Fibroblast of lung (primary cell): Measurements from ENCODE around the gene GGT6. TPM values are rescaled to one million over a fixed set of nuclear protein-coding genes. Genes with fewer than 3 reads are reported as not detected.

Experiments used
- DNase-seq, 2 donors: peaks; one replicate each; pipeline versions ENCODE4 v3.0.0 to v3.0.0-alpha.2; 2010; ENCODE audit warnings: low read depth in 2 of 2
- H2AFZ ChIP-seq: 2 replicates; pipeline ENCODE4 v1.5.1; 2012; ENCODE audit warnings: low read length, control low read depth, inconsistent platforms
- H3K27ac ChIP-seq: 2 replicates; pipeline ENCODE4 v1.5.1; 2011; ENCODE audit warnings: low read length, control low read depth; ENCODE audit not compliant: insufficient read depth
- H3K27me3 ChIP-seq: 2 replicates; pipeline ENCODE4 v1.5.1; 2011; ENCODE audit warnings: mild to moderate bottlenecking, low read length; ENCODE audit not compliant: control insufficient read depth, insufficient read depth
- H3K36me3 ChIP-seq: 2 replicates; pipeline ENCODE4 v1.5.1; 2011; ENCODE audit warnings: low read length; ENCODE audit not compliant: control insufficient read depth, insufficient read depth
- H3K4me1 ChIP-seq: 2 replicates; pipeline ENCODE4 v1.5.1; 2011; ENCODE audit warnings: low read length; ENCODE audit not compliant: control insufficient read depth, insufficient read depth; ENCODE audit errors: extremely low read depth
- H3K4me2 ChIP-seq: 2 replicates; pipeline ENCODE4 v1.5.1; 2011; ENCODE audit warnings: low read length, control low read depth; ENCODE audit not compliant: insufficient read depth; ENCODE audit errors: extremely low read depth
- H3K4me3 ChIP-seq, 4 experiments: fragments of 200-600 bp in 1 of 4; sonication (generic) in 1 of 4; replicated peaks in 1 of 4; 2 replicates each; pipeline ENCODE4 v1.5.1; 2011 to 2016; ENCODE audit warnings: low read length in 4 of 4, low read depth in 3 of 4, mild to moderate bottlenecking in 3 of 4, control low read depth in 2 of 4, inconsistent platforms in 1 of 4, mixed read lengths in 1 of 4; ENCODE audit not compliant: insufficient read depth in 1 of 4; ENCODE audit errors: control extremely low read depth in 1 of 4
- H3K79me2 ChIP-seq: 2 replicates; pipeline ENCODE4 v1.5.1; 2012; ENCODE audit warnings: mild to moderate bottlenecking, low read length, inconsistent platforms; ENCODE audit not compliant: control insufficient read depth, insufficient read depth
- H3K9ac ChIP-seq: 2 replicates; pipeline ENCODE4 v1.5.1; 2011; ENCODE audit warnings: mild to moderate bottlenecking, low read length, control low read depth; ENCODE audit not compliant: insufficient read depth
- H3K9me3 ChIP-seq: 2 replicates; pipeline ENCODE4 v1.5.1; 2012; ENCODE audit warnings: low read depth, low read length; ENCODE audit not compliant: control insufficient read depth, insufficient read depth
- H4K20me1 ChIP-seq: 2 replicates; pipeline ENCODE4 v1.5.1; 2011; ENCODE audit warnings: low read length; ENCODE audit not compliant: control insufficient read depth, insufficient read depth; ENCODE audit errors: extremely low read depth
- EZH2 ChIP-seq: IDR thresholded peaks from 2 replicates; pipeline ENCODE4 v1.5.1; 2012; ENCODE audit warnings: low read length, control low read depth, mild to moderate bottlenecking; ENCODE audit errors: missing control alignments
- polyA plus RNA-seq, 2 donors: library from polyadenylated mRNA; depleted of rRNA in 1 of 2; stranded (reverse) in 1 of 2; unstranded in 1 of 2; fragments of >200 nt; gene quantifications; 2 replicates each; pipeline ENCODE4 v1.2.1, GENCODE V29; 2011 to 2012; ENCODE audit warnings: missing spikeins in 1 of 2
- total RNA-seq: library from RNA; depleted of rRNA; stranded (reverse); fragments of >200 nt; gene quantifications from 2 replicates; pipeline ENCODE4 v1.2.1, GENCODE V29; 2014
- TF ChIP-seq, protein P1 (sequence below), 2 donors: IDR thresholded peaks in 1 of 2; conservative IDR thresholded peaks in 1 of 2; 1 replicate in 1 of 2; 2 replicates in 1 of 2; pipeline ENCODE4 v1.5.1; 2011 to 2012; ENCODE audit warnings: low read length in 2 of 2, control low read depth in 1 of 2, inconsistent platforms in 1 of 2, low read depth in 1 of 2, mild to moderate bottlenecking in 1 of 2

GGT6 gene
- total and polyA plus RNA-seq, 2 donors (not counting 1 experiment from before 2014, with no cell fraction given) = not detected

DNA sequence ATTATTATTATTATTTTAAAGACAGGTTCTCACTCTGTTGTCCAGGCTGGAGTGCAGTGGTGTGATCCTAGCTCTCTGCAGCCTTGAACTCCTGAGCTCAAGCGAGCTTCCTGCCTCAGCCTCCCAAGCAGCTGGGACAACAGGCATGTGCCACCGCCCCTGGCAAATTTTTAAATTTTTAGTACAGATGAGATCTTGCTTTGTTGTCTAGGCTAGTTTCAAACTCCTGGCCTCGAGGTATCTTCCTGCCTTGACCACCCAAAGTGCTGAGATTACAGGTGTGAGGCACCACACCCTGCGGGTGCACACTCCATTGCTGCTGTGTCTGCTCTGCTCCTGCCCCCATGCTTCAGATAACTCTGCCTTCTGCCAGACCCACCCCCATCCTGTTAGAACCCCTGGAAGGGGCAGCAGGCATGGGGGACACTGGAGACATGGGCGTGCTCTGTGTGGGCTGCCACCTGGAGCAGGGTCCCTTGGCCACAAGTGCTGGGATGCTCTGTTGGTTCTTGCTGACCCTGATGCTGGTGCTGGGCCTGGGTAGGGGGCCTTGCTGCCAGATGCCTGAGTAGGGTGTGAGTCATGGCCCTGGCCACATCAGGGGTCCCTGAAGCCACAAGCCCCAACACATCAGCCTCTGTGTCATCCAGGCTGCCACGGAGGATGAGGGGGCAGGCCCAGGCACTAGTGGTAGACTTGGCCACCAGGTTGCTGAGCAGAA lies 2.6 kb downstream of the GGT6 start:
- Histone ChIP-seq H3K9ac (no peak overlapping the region), H2AFZ (no peak overlapping the region), H4K20me1 (no peaks in the 10 kb centered on the region), H3K4me1 (peaks cover 5% of the 10 kb centered on the region), H3K4me2 (no peak overlapping the region), H3K27me3 (no peaks in the 10 kb centered on the region), H3K9me3 (no peaks in the 10 kb centered on the region), H3K27ac (no peak overlapping the region), H3K36me3 (peaks cover 4% of the 10 kb centered on the region), H3K79me2 (peaks cover 19% of the 10 kb centered on the region), H3K4me3 (no peak overlapping the region)
- TF ChIP-seq, protein P1, sequence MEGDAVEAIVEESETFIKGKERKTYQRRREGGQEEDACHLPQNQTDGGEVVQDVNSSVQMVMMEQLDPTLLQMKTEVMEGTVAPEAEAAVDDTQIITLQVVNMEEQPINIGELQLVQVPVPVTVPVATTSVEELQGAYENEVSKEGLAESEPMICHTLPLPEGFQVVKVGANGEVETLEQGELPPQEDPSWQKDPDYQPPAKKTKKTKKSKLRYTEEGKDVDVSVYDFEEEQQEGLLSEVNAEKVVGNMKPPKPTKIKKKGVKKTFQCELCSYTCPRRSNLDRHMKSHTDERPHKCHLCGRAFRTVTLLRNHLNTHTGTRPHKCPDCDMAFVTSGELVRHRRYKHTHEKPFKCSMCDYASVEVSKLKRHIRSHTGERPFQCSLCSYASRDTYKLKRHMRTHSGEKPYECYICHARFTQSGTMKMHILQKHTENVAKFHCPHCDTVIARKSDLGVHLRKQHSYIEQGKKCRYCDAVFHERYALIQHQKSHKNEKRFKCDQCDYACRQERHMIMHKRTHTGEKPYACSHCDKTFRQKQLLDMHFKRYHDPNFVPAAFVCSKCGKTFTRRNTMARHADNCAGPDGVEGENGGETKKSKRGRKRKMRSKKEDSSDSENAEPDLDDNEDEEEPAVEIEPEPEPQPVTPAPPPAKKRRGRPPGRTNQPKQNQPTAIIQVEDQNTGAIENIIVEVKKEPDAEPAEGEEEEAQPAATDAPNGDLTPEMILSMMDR (conservative IDR thresholded peaks at IDR 0.05 in 1 of 2, IDR thresholded peaks at IDR 0.05 in 1 of 2; ENCODE audit: low read depth in 1 of 2, low read length in 2 of 2) = no peak
- TF ChIP-seq EZH2 = no peak
- DNase-seq = no peak

DNA sequence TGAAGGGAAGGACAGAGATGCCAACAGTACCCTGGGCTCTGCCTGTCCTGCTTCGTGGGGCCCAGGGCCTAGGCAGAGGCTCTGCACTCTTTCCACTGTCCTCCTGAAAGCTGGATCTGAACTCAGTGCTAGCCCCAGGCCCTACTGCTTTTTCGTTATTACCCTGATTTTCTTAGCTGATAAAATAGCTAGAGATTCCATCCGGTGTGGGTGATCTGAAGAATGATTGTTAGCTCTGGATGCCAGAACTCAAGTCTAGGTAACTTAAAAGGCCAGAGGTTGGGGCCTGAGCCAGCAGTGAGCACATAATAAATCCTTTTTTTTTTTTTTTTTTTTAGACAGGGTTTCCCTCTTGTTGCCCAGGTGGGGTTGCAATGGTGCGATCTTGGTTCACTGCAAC lies 3.4 kb downstream of the GGT6 start:
- peaks cover 9% of the 10 kb centered on the region for H3K36me3 ChIP-seq
- no peak overlapping the region for H3K4me3 ChIP-seq
- no peaks in the 10 kb centered on the region for H3K9me3 ChIP-seq
- no peak overlapping the region for H2AFZ ChIP-seq
- no peaks in the 10 kb centered on the region for H3K27me3 ChIP-seq
- no peaks in the 10 kb centered on the region for H4K20me1 ChIP-seq
- H3K9ac ChIP-seq = no peak overlapping the region
- DNase-seq = no peak
- no peak for TF ChIP-seq EZH2
- TF ChIP-seq, protein P1 (conservative IDR thresholded peaks at IDR 0.05 in 1 of 2, IDR thresholded peaks at IDR 0.05 in 1 of 2; ENCODE audit: low read depth in 1 of 2, low read length in 2 of 2) = no peak
- H3K79me2 ChIP-seq = peaks cover 19% of the 10 kb centered on the region
- H3K27ac ChIP-seq = no peak overlapping the region
- peaks cover 5% of the 10 kb centered on the region for H3K4me1 ChIP-seq
- H3K4me2 ChIP-seq = no peak overlapping the region

DNA sequence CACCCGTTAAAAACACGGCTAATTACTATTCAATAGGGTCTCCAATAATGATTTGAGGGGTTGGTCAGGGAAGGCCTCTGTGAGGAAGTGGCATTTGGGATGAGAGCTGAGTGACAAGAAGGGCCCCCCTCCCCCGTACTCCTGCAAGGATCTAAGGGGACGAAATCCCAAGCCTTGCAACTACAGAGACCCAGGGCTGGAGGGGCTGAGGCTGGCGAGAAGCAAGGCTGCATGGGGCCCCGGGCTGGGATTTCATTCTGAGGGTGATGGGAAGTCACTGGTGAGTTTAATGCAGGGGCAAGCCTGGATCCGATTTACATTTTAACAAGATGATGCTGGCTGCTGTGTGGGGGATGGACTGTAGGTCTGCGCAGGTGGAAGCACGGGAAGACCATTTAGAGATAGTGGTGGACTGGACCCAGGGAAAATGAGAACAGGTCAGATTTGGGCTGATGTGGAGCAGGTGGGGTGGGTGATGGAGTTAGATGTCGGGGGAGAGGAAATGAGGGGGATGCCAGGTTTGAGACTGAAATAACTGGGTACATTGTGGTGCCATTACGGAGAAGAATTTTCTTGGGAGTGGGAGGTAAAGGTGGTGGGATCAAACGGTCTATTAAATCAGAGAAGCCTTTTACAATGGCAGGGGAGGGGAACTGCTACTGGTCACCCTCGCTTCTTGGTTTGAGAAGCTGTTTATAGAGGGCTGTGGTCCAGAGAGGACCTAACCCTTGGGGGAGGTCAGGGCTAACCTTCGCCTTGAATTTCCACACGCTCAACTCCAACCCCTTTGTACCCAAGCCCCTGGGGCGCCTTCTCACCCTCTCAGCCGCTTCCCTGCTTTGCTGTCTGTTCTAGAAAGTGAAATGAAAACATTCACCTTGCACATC lies 4.3 kb downstream of the GGT6 start:
- no peak overlapping the region for H3K27ac ChIP-seq
- H3K9me3 ChIP-seq = no peaks in the 10 kb centered on the region
- peak overlapping the region; percentile 78 for H3K9ac ChIP-seq

More for the DNA sequence above, 4.3 kb downstream of the GGT6 start:
- peak overlapping the region; percentile 88 to 97 (median 94) for H3K4me3 ChIP-seq
- H3K4me2 ChIP-seq = peak overlapping the region; percentile 86
- peak overlapping the region; percentile 76 for H2AFZ ChIP-seq
- H3K79me2 ChIP-seq = peaks cover 19% of the 10 kb centered on the region
- H3K36me3 ChIP-seq = peaks cover 13% of the 10 kb centered on the region
- H3K27me3 ChIP-seq = no peaks in the 10 kb centered on the region
- no peaks in the 10 kb centered on the region for H4K20me1 ChIP-seq
- peaks cover 5% of the 10 kb centered on the region for H3K4me1 ChIP-seq
- no peak for TF ChIP-seq EZH2
- TF ChIP-seq, protein P1 (conservative IDR thresholded peaks at IDR 0.05 in 1 of 2, IDR thresholded peaks at IDR 0.05 in 1 of 2; ENCODE audit: low read depth in 1 of 2, low read length in 2 of 2) = no peak
- no peak for DNase-seq
